NCI-H82 treated with DMSO at 0.1 percent for 48 hours (cell line): ENCODE measurements around the gene PAM.
"Not testable (repeated sequence)": the region's sequence is repeated elsewhere in the genome, so short reads cannot be mapped to it uniquely, and the experiment has no call there.

ENCODE experiments used
- DNase-seq: peaks from one replicate; lab custom pipeline; 2025; ENCODE audit not compliant: unreplicated experiment; lab: John Stamatoyannopoulos, UW

The PAM gene

GRCh38 chr5:102750151-102750834 is 4.8 kb upstream of the PAM start:
- DNase-seq = no peak

DNA sequence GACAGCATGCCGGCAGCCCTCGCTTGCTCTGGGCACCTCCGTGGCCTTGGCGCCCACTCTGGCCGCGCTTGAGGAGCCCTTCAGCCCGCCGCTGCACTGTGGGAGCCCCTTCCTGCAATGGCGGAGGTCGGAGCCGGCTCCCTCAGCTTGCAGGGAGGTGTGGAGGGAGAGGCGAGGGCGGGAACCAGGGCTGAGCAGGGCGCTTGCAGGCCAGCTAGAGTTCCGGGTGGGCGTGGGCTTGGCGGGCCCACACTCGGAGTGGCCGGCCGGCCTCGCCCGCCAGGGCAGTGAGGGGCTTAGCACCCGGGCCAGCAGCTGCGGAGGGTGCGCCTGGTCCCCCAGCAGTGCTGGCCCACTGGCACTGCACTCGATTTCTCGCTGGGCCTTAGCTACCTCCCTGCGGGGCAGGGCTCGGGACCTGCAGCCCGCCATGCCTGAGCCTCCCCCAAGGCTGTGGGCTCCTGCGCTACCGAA is 3.2 kb upstream of the PAM start:
- DNase-seq = not testable (repeated sequence)

GRCh38 chr5:102753889-102754766 is 977 bp upstream of the PAM start:
- DNase-seq = no peak

DNA sequence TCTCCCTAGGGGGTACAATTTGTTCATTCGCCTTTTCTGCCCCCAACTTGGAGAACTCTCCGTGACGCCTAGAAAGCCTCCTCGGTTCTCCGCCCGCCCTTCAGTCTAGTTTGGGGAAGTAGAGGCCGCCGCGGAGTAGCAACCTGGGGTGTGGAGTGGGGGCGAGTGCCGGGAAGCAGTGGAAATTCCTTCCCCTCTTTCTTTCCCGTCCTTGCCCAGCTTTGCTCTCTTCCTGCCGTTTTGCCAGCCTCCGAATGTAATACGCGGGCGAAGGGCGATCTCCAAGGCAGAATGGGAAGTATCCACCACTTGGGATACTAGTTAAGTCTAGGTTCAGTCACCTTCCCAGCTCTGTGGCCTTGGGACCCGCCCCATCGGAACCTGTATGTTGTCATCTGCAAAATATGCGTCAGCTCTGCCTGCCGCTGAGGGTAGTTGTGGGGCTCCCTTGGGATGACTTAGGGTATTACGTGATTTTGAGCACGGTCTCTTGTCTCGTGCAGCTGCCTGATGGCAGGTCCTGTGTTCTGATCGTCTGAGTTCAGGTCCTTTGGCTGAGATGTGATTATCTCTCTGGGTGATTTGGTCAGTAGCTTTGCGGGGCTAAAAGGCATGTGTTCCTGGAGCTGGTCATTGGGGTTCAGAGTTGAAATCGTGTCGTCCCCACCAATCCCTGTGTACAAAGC is 724 bp downstream of the PAM start:
- peak; percentile 45 for DNase-seq

DNA sequence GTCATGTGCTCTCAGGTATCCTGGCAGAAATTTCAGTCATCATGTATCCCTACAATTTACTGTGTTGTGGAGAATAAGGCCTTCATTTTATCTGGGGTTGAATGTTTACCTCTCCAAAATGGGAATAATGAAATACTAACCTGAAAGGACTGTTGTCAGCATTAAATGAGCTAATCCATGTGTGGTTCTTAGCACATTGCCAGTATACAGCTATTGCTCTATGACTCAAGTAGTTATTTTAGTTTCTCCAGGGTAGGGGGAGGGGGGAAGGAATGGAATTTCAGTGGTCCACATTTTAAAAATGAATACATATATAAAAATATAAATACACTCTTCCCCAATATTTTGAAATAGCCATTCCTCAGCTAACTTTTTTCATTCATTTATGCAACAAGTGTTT is 3.5 kb downstream of the PAM start:
- DNase-seq = no peak

- DNase-seq = no peak
These were observed 4.2 kb downstream of the PAM start for GRCh38 chr5:102759289-102759688.

- no peak for DNase-seq
These were observed 4.6 kb downstream of the PAM start for GRCh38 chr5:102759700-102760099.

GRCh38 chr5:102760815-102761214 is 5.7 kb downstream of the PAM start:
- no peak for DNase-seq

DNA sequence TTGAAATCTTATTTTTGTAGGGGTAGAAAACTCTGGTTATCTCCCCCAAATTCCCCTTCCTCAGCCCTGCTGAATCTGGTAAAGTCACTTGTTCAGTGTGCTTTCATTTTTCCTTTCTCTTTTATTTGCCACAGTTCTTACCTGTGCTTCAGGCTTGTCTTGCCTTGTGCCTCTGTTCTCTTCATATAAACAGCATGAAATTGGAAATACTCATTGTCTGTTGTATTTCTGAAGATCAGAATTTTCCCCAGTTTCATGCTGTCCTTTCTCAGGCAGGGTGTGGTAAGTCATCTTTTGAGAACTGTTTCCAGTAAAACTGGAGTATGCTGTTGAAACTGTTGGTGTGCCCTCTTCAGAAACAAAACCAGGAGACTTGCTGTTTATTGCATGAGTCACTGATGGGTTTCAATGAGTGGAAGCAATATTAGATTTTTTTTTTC is 7.0 kb downstream of the PAM start:
- DNase-seq = no peak

DNA sequence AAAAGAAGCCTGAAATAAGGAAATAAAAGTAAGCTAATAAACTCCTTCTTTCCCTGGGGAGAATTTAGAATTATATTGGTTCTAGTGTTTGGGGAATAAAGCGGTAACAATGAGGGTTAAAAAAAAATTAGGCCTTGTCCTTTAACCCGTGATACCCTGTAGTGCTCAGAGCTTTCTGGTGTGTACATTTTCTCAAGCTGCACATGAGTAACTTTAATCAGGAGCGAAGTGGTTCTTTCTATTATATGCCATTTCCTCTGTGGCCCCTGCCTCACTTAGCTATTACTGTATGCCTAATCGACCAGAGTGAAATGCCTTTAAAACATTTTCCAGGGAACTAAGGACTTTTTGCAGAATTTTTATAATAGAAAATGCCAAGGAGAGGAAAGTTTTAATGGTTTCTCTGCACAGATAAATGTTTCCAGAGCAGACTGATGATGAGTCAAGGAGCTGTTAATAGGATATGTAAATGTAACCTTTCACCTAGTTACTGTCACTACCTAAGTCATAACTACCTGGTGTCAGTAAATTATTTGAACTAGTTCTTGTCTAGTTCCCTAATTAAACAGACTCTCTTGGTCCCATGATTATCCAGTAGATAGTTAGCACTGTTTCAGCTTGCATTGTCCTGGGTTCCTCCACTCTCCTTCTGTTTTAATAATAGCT is 7.6 kb downstream of the PAM start:
- DNase-seq = no peak

DNA sequence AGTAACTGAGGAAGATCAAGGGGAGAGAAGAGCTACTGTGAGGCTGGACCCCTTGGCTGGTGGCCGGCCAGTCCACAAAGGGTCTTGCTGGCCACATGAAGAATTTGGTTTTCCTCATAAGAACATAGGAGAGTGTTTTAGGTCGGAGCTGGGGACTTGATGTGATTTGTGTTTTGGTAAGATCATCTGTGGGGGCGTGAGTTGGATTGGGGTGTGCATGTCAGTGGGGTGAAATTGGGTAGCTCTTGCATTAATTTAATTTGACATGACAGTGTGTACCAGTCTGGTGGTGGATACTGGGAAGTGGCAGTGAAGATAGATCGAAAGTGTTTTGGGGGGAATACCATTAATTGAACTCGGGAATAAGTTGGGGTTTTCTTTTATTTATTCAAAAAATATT is 8.6 kb downstream of the PAM start:
- DNase-seq = no peak

DNA sequence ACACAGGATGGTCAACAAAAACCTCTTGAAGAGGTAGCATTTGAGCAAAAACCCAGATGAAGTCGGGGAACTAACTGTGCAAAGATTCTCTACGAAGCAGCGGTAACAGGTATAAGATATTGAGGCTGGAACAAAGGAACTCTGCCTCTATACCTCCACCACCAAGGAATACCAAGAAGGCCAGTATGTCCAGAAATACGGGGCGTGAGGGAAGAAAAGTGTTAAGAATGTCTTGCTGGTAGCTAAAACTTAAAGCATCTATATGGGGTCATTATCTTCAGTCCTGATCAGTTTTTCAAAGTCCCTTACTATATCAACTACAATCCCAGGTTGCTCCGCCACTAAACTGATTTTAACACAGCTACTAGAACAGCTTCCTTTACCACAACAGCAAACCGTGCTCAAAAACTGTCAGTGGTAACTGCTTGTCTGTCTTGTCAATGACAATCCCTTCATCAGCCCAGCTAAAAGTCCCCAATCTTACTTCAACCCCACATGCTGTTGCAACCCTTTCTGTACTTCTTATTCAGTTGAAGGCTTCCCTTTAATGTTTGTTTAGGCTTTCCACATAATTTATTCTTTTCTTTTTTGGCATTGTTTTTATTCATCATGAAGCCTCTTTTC is 9.4 kb downstream of the PAM start:
- DNase-seq = no peak

- DNase-seq = no peak
These were observed 10.2 kb downstream of the PAM start for GRCh38 chr5:102765350-102765749.

DNA sequence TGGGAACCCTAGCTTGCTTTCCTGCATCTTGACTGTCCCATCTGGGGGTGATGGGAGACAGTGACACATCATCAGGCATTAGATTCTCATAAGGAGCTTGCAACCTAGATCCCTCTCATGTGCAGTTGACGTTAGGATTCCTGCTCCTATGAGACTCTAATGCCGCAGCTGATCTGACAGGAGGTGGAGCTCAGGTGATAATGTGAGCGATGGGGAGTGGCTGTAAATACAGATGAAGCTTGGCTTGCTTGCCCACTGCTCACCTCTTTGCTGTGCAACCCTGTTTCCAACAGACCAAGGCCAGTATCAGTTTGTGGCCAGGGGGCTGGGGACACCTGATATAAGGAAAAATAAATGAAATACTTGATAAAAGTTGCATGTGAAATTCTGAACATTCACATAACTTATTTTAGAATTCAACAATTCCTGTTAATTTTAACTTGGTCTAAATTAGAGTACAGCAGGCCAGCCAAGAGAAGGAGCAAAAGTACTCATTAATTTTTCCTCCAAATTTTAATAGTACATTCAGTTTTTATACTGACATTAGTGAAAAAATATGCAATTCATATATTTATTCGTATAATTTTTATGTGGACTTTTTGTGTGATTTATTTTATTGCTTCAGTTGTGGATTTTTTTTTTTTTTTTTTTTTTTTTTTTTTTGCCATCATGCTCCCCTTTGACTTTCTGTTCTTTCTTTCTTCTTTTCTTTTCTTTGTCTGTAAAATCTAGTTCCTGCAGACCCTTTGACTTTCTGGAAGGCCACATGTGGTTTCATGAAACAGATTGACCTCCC is 11.4 kb downstream of the PAM start:
- no peak for DNase-seq

DNA sequence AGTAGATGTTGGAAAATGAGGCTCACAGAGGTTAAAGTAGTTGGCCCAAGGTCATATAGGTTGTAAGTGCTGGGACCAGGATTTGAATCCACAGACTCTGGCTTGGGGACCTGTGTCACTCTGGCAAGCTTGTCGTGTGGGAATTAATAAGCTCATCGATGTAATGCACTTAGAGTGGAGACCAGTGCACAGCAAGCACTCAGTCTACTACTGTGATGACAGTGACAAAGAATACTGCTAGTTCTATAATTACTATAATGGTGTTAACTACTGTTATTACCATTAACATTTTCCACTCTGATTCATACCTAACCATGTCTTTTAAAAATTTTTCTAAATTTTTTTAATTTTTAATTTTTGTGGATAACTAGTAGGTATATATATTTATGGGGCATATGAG is 12.8 kb downstream of the PAM start:
- DNase-seq = no peak

DNA sequence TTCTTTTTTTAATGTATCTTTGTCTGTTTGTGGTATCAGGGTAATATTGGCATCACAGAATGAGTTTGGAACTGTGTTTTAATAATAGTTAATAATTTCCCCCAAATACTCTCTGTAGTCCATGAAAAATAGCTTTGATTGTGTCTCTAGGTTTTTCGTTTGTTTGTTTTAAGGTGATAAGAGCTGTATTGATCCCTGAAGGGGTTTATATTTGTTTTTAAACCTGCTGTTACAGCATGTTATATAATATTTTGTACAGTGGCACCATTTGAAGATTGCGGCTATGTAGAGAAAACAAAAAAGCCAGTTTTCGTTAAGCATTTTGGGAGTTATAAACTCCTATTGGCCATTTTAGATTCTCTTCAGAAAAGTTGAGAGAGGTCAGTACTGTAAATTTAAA is 15.7 kb downstream of the PAM start:
- DNase-seq = no peak

GRCh38 chr5:102771435-102771834 is 16.3 kb downstream of the PAM start:
- no peak for DNase-seq

GRCh38 chr5:102772273-102772672 is 17.2 kb downstream of the PAM start:
- no peak for DNase-seq

DNA sequence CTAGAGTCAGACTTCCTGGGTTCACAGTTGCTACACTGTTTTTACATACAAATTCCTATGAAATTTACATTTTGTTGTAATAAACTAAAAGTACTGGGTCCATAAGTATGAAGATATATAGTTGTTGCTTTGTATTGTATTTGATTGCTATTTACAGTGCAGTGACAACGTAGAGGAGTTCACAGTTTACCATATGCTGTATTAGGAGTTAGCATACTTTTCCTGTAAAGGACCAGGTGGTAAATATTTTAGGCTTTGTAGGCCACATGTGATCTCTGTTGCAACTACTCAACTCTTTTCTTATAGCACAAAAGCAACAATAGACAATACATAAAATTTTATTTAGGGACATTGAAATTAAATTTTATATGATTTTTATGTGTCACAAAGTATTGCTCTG is 18.0 kb downstream of the PAM start:
- no peak for DNase-seq

DNA sequence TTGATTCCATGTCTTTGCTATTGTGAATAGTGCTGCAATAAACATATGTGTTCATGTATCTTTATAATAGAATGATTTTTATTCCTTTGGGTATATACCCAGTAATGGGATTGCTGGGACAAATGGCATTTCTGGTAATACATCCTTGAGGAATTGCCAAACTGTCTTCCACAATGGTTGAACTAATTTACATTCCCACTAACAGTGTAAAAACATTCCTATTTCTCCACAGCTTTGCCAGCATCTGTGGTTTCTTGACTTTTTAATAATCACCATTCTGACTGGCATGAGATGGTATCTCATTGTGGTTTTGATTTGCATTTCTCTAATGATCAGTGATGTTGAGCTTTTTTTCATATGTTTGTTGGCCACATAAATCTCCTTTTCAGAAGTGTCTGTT is 20.7 kb downstream of the PAM start:
- DNase-seq = not testable (repeated sequence)
